Measurements from ENCODE around the gene SHD. TPM values are rescaled to one million over a fixed set of nuclear protein-coding genes. Genes with fewer than 3 reads are reported as not detected.
"Not testable (repeated sequence)": the region's sequence is repeated elsewhere in the genome, so short reads cannot be mapped to it uniquely, and the experiment has no call there.

SHD gene
- total RNA-seq, 1 experiment from 2014 or later = 2.0 TPM

DNA sequence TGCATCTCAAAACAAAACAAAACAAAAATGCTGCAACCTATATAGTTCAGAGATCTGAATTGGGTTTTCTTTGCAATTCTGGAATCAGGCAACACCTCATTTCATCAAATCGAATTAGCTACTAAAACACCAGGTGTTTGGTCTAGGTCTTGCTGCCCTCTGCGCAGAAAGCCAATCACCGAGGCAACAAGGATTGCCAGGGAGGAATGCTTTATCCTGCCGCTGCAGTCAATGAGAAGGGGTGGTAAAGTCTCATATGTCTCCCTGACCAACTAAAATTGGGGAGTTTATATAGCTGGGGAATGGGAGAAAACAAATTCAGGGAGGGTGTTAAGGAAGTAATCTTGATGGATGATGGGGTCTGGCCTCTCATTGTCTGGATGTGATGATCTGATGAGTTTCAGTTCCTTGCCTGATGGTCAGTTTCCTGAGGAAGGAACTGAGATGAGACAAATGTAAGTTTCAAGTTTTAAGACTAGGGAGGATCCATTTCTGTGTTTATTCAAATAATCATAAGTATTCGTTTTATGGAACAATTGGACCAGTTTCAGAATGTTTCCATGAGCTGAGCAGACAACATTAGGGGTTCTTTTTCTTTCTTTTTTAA lies 37.1 kb upstream of the SHD start:
- Histone ChIP-seq H3K4me3 (replicated peaks in 1 of 2; ENCODE audit: low read depth in 1 of 2, low read length in 2 of 2) (no peak overlapping the region), H3K9me2 (ENCODE audit: insufficient read depth) (no peaks in the 10 kb centered on the region), H3K36me3 (ENCODE audit: control insufficient read depth in 1 of 2, insufficient read depth in 2 of 2, low read length in 2 of 2) (no peaks in the 10 kb centered on the region), H3K9ac (ENCODE audit: low read length) (no peak overlapping the region), H3K4me2 (ENCODE audit: low read length) (no peak overlapping the region), H2AFZ (ENCODE audit: low read depth, low read length, poor library complexity, severe bottlenecking) (no peak overlapping the region), H3K79me2 (ENCODE audit: insufficient read depth, low read length) (no peaks in the 10 kb centered on the region), H4K20me1 (ENCODE audit: insufficient read depth) (no peaks in the 10 kb centered on the region), H3K27me3 (ENCODE audit: insufficient read depth, low read length) (no peaks in the 10 kb centered on the region), H3K9me3 (ENCODE audit: control insufficient read depth in 1 of 2, insufficient read depth in 1 of 2, low read depth in 1 of 2, low read length in 2 of 2) (peaks cover 8 to 10% of the 10 kb centered on the region in 2 experiments; a peak in 3 of 4 replicates), H3K4me1 (ENCODE audit: control insufficient read depth in 1 of 2, insufficient read depth in 2 of 2, low read length in 2 of 2) (peaks cover 6 to 9% of the 10 kb centered on the region in 2 experiments), H3K27ac (ENCODE audit: low read depth, low read length) (no peak overlapping the region)
- BruUV-seq (replicated peaks) = no TSS peak
- TF ChIP-seq CBX3 (IDR thresholded peaks at IDR 0.05; ENCODE audit: low read depth) (peak; percentile 79; the same call in 1 of the 2 replicates), JUND (IDR thresholded peaks at IDR 0.05) (no peak), POLR2AphosphoS5 (IDR thresholded peaks at IDR 0.05; ENCODE audit: low read depth, low read length) (no peak), YY1 (IDR thresholded peaks at IDR 0.05; ENCODE audit: extremely low read depth, insufficient replicate concordance, low read depth, low read length) (no peak)
- TF ChIP-seq, protein P1, sequence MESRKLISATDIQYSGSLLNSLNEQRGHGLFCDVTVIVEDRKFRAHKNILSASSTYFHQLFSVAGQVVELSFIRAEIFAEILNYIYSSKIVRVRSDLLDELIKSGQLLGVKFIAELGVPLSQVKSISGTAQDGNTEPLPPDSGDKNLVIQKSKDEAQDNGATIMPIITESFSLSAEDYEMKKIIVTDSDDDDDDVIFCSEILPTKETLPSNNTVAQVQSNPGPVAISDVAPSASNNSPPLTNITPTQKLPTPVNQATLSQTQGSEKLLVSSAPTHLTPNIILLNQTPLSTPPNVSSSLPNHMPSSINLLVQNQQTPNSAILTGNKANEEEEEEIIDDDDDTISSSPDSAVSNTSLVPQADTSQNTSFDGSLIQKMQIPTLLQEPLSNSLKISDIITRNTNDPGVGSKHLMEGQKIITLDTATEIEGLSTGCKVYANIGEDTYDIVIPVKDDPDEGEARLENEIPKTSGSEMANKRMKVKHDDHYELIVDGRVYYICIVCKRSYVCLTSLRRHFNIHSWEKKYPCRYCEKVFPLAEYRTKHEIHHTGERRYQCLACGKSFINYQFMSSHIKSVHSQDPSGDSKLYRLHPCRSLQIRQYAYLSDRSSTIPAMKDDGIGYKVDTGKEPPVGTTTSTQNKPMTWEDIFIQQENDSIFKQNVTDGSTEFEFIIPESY (IDR thresholded peaks at IDR 0.05; ENCODE audit: extremely low read depth, insufficient replicate concordance, low read length) = no peak
- DNase-seq (ENCODE audit: low read depth, low spot score) (no peak), ATAC-seq (no peak)
- intact Hi-C loops (cut with micrococcal nuclease) = no loop called here
- POLR2A ChIA-PET = no interaction called here
- RAD21 ChIA-PET (ENCODE audit: low non-redundant PET in 1 of 2, low total read pairs in 2 of 2, uncharacterized antibody in 2 of 2, unreplicated experiment in 2 of 2) = no interaction called here
- CTCF ChIA-PET = interaction anchor here (1.1 kb wide), 1 partner anchor 9 kb away, joined by 3 read pairs; no protein-coding TSS in a partner anchor

GRCh38 chr19:4245938-4246337 lies 33.1 kb upstream of the SHD start:
- POLR2A ChIA-PET; H4K20me1 ChIP-seq (ENCODE audit: insufficient read depth); H3K27me3 ChIP-seq (ENCODE audit: insufficient read depth, low read length); intact Hi-C loops (cut with micrococcal nuclease); CTCF ChIA-PET; BruUV-seq (replicated peaks); DNase-seq (ENCODE audit: low read depth, low spot score); RAD21 ChIA-PET (ENCODE audit: low non-redundant PET in 1 of 2, low total read pairs in 2 of 2, uncharacterized antibody in 2 of 2, unreplicated experiment in 2 of 2); H3K9me2 ChIP-seq (ENCODE audit: insufficient read depth); ATAC-seq: not testable (repeated sequence)
- Histone ChIP-seq H3K4me3 (replicated peaks in 1 of 2; ENCODE audit: low read depth in 1 of 2, low read length in 2 of 2) (peak overlapping the region; percentile 61 to 88), H3K79me2 (ENCODE audit: insufficient read depth, low read length) (peaks cover 19% of the 10 kb centered on the region), H3K9me3 (ENCODE audit: control insufficient read depth in 1 of 2, insufficient read depth in 1 of 2, low read depth in 1 of 2, low read length in 2 of 2) (peaks cover 8 to 10% of the 10 kb centered on the region in 2 experiments; a peak in 3 of 4 replicates), H3K4me2 (ENCODE audit: low read length) (peak overlapping the region; percentile 89), H3K27ac (ENCODE audit: low read depth, low read length) (peak overlapping the region; percentile 85), H3K4me1 (ENCODE audit: control insufficient read depth in 1 of 2, insufficient read depth in 2 of 2, low read length in 2 of 2) (peaks cover 13 to 16% of the 10 kb centered on the region in 2 experiments), H3K9ac (ENCODE audit: low read length) (peak overlapping the region; percentile 70), H3K36me3 (ENCODE audit: control insufficient read depth in 1 of 2, insufficient read depth in 2 of 2, low read length in 2 of 2) (peaks cover 9 to 17% of the 10 kb centered on the region in 2 experiments), H2AFZ (ENCODE audit: low read depth, low read length, poor library complexity, severe bottlenecking) (peak overlapping the region; percentile 89)

Measured in HCT116 (cell line).